ENCODE results near the gene DDIT3. TPM values are rescaled to one million over a fixed set of nuclear protein-coding genes. Genes with fewer than 3 reads are reported as not detected.
A peak's percentile ranks its signal among the peaks of the same experiment; 100 is the strongest.
"Not testable (repeated sequence)": the region's sequence is repeated elsewhere in the genome, so short reads cannot be mapped to it uniquely, and the experiment has no call there.

Gene DDIT3
- total RNA-seq: 10.9 and 11.4 TPM in 2 replicates

- intact Hi-C loops (cut with micrococcal nuclease): loop anchor here (1.0 to 5.0 kb wide), 6 partner anchors 27 to 433 kb away; partner anchors contain the start of genes ARHGAP9, CTDSP2, DCTN2 and GLI1
- Mint-ChIP-seq H3K27me3 (ENCODE audit: low read depth) (no peaks in the 10 kb centered on the region), H3K4me1 (ENCODE audit: low read depth) (peaks cover 42% of the 10 kb centered on the region), H3K9me3 (no peaks in the 10 kb centered on the region), H3K27ac (peak within 1 kb of the TSS; percentile 100), H3K4me3 (ENCODE audit: low read depth) (peak within 1 kb of the TSS; percentile 91), H3K36me3 (ENCODE audit: low read depth) (peaks cover 59% of the 10 kb centered on the region)
- peak; percentile 99 for DNase-seq (ENCODE audit: low spot score)
Observed at GRCh38 chr12:57520053-57520818, at the start of gene DDIT3. Gene DDIT3 (minus strand): TSS chr12:57520514. CDS start chr12:57517406, 3,108 bp downstream.

GRCh38 chr12:57569858-57570257, 49.5 kb upstream of the DDIT3 start:
- no peak overlapping the region for H3K4me3 Mint-ChIP-seq (ENCODE audit: low read depth)
- no peaks in the 10 kb centered on the region for H3K4me1 Mint-ChIP-seq (ENCODE audit: low read depth)
- DNase-seq (ENCODE audit: low spot score): no peak
- no peak overlapping the region for H3K27ac Mint-ChIP-seq
- H3K36me3 Mint-ChIP-seq (ENCODE audit: low read depth): no peaks in the 10 kb centered on the region
- no peaks in the 10 kb centered on the region for H3K27me3 Mint-ChIP-seq (ENCODE audit: low read depth)
- intact Hi-C loops (cut with micrococcal nuclease): no loop called here
- H3K9me3 Mint-ChIP-seq: no peaks in the 10 kb centered on the region

GRCh38 chr12:57568838-57569237, 48.5 kb upstream of the DDIT3 start:
- no peak overlapping the region for H3K27ac Mint-ChIP-seq
- H3K27me3 Mint-ChIP-seq (ENCODE audit: low read depth): no peaks in the 10 kb centered on the region
- intact Hi-C loops (cut with micrococcal nuclease): no loop called here
- H3K4me3 Mint-ChIP-seq (ENCODE audit: low read depth): no peak overlapping the region
- H3K4me1 Mint-ChIP-seq (ENCODE audit: low read depth): no peaks in the 10 kb centered on the region
- H3K36me3 Mint-ChIP-seq (ENCODE audit: low read depth): no peaks in the 10 kb centered on the region
- no peaks in the 10 kb centered on the region for H3K9me3 Mint-ChIP-seq
- DNase-seq (ENCODE audit: low spot score): no peak

GRCh38 chr12:57564178-57564740, 43.9 kb upstream of the DDIT3 start:
- no peak overlapping the region for H3K27ac Mint-ChIP-seq
- peaks cover 9% of the 10 kb centered on the region for H3K27me3 Mint-ChIP-seq (ENCODE audit: low read depth)
- intact Hi-C loops (cut with micrococcal nuclease): no loop called here

GRCh38 chr12:57563358-57563757, 43.0 kb upstream of the DDIT3 start:
- Mint-ChIP-seq H3K9me3 (no peaks in the 10 kb centered on the region), H3K4me3 (ENCODE audit: low read depth) (no peak overlapping the region), H3K27me3 (ENCODE audit: low read depth) (peaks cover 9% of the 10 kb centered on the region), H3K36me3 (ENCODE audit: low read depth) (no peaks in the 10 kb centered on the region), H3K4me1 (ENCODE audit: low read depth) (no peaks in the 10 kb centered on the region), H3K27ac (no peak overlapping the region)
- DNase-seq (ENCODE audit: low spot score): no peak
- intact Hi-C loops (cut with micrococcal nuclease): no loop called here

More at GRCh38 chr12:57564178-57564740, 43.9 kb upstream of the DDIT3 start:
- Mint-ChIP-seq H3K9me3 (no peaks in the 10 kb centered on the region), H3K4me1 (ENCODE audit: low read depth) (no peaks in the 10 kb centered on the region), H3K4me3 (ENCODE audit: low read depth) (no peak overlapping the region), H3K36me3 (ENCODE audit: low read depth) (no peaks in the 10 kb centered on the region)
- DNase-seq (ENCODE audit: low spot score): no peak

GRCh38 chr12:57561117-57561516, 40.8 kb upstream of the DDIT3 start:
- intact Hi-C loops (cut with micrococcal nuclease); H3K4me1 Mint-ChIP-seq (ENCODE audit: low read depth); DNase-seq (ENCODE audit: low spot score); H3K4me3 Mint-ChIP-seq (ENCODE audit: low read depth); H3K27ac Mint-ChIP-seq; H3K36me3 Mint-ChIP-seq (ENCODE audit: low read depth); H3K9me3 Mint-ChIP-seq: not testable (repeated sequence)
- peaks cover 11% of the 10 kb centered on the region for H3K27me3 Mint-ChIP-seq (ENCODE audit: low read depth)

GRCh38 chr12:57560516-57560915, 40.2 kb upstream of the DDIT3 start:
- DNase-seq (ENCODE audit: low spot score): no peak
- no peaks in the 10 kb centered on the region for H3K4me1 Mint-ChIP-seq (ENCODE audit: low read depth)
- H3K4me3 Mint-ChIP-seq (ENCODE audit: low read depth): no peak overlapping the region
- H3K27me3 Mint-ChIP-seq (ENCODE audit: low read depth): peaks cover 11% of the 10 kb centered on the region
- no peaks in the 10 kb centered on the region for H3K36me3 Mint-ChIP-seq (ENCODE audit: low read depth)
- no peaks in the 10 kb centered on the region for H3K9me3 Mint-ChIP-seq
- H3K27ac Mint-ChIP-seq: no peak overlapping the region
- intact Hi-C loops (cut with micrococcal nuclease): no loop called here

GRCh38 chr12:57558864-57559263, 38.5 kb upstream of the DDIT3 start:
- no peaks in the 10 kb centered on the region for H3K36me3 Mint-ChIP-seq (ENCODE audit: low read depth)
- H3K4me3 Mint-ChIP-seq (ENCODE audit: low read depth): no peak overlapping the region
- intact Hi-C loops (cut with micrococcal nuclease): no loop called here
- no peak for DNase-seq (ENCODE audit: low spot score)
- H3K4me1 Mint-ChIP-seq (ENCODE audit: low read depth): no peaks in the 10 kb centered on the region
- H3K9me3 Mint-ChIP-seq: no peaks in the 10 kb centered on the region
- no peak overlapping the region for H3K27ac Mint-ChIP-seq
- peaks cover 12% of the 10 kb centered on the region for H3K27me3 Mint-ChIP-seq (ENCODE audit: low read depth)

GRCh38 chr12:57554897-57555296, 34.6 kb upstream of the DDIT3 start:
- H3K9me3 Mint-ChIP-seq: no peaks in the 10 kb centered on the region
- peaks cover 10% of the 10 kb centered on the region for H3K4me1 Mint-ChIP-seq (ENCODE audit: low read depth)
- peaks cover 8% of the 10 kb centered on the region for H3K27me3 Mint-ChIP-seq (ENCODE audit: low read depth)
- no peak overlapping the region for H3K27ac Mint-ChIP-seq
- DNase-seq (ENCODE audit: low spot score): no peak
- intact Hi-C loops (cut with micrococcal nuclease): no loop called here
- H3K36me3 Mint-ChIP-seq (ENCODE audit: low read depth): no peaks in the 10 kb centered on the region
- H3K4me3 Mint-ChIP-seq (ENCODE audit: low read depth): no peak overlapping the region

GRCh38 chr12:57554453-57554852, 34.1 kb upstream of the DDIT3 start:
- intact Hi-C loops (cut with micrococcal nuclease): no loop called here

GRCh38 chr12:57553343-57554202, 33.3 kb upstream of the DDIT3 start:
- H3K4me1 Mint-ChIP-seq (ENCODE audit: low read depth): peaks cover 18% of the 10 kb centered on the region
- H3K36me3 Mint-ChIP-seq (ENCODE audit: low read depth): no peaks in the 10 kb centered on the region
- H3K9me3 Mint-ChIP-seq: no peaks in the 10 kb centered on the region
- intact Hi-C loops (cut with micrococcal nuclease): no loop called here
- no peak overlapping the region for H3K27ac Mint-ChIP-seq
- no peak for DNase-seq (ENCODE audit: low spot score)
- H3K27me3 Mint-ChIP-seq (ENCODE audit: low read depth): peaks cover 16% of the 10 kb centered on the region
- no peak overlapping the region for H3K4me3 Mint-ChIP-seq (ENCODE audit: low read depth)

More at GRCh38 chr12:57554453-57554852, 34.1 kb upstream of the DDIT3 start:
- DNase-seq (ENCODE audit: low spot score): no peak
- no peak overlapping the region for H3K4me3 Mint-ChIP-seq (ENCODE audit: low read depth)
- H3K9me3 Mint-ChIP-seq: no peaks in the 10 kb centered on the region
- H3K27ac Mint-ChIP-seq: no peak overlapping the region
- H3K36me3 Mint-ChIP-seq (ENCODE audit: low read depth): no peaks in the 10 kb centered on the region
- H3K27me3 Mint-ChIP-seq (ENCODE audit: low read depth): peaks cover 8% of the 10 kb centered on the region
- peaks cover 11% of the 10 kb centered on the region for H3K4me1 Mint-ChIP-seq (ENCODE audit: low read depth)

- intact Hi-C loops (cut with micrococcal nuclease): no loop called here
- Mint-ChIP-seq H3K36me3 (ENCODE audit: low read depth) (no peaks in the 10 kb centered on the region), H3K9me3 (no peaks in the 10 kb centered on the region), H3K4me1 (ENCODE audit: low read depth) (peaks cover 20% of the 10 kb centered on the region), H3K27me3 (ENCODE audit: low read depth) (peaks cover 17% of the 10 kb centered on the region), H3K27ac (no peak overlapping the region), H3K4me3 (ENCODE audit: low read depth) (no peak overlapping the region)
- no peak for DNase-seq (ENCODE audit: low spot score)
Observed at GRCh38 chr12:57552835-57553313, 32.6 kb upstream of the DDIT3 start.

Data from activated T-helper 2 cell treated with anti-CD3 and anti-CD28 coated beads, Interferon-gamma antibody, Interleukin-2, Interleukin-4, amounts not matched to agents 10 μg/mL and 5 μg/mL and 100 μg/mL, durations not matched to agents 14 hours and 24 hours and 36 hours (primary cell).